Gastrocnemius medialis (tissue), 4 donors: ENCODE results near the gene PDLIM4. TPM values are rescaled to one million over a fixed set of nuclear protein-coding genes. Genes with fewer than 3 reads are reported as not detected.

ENCODE experiments used
- ATAC-seq, 2 donors: fragments of 150-250 bp; one replicate each; pipeline ENCODE4 v1.9.1; 2016
- DNase-seq, 2 donors: peaks; one replicate each; pipeline ENCODE4 v3.0.0-alpha.2; 2019
- H3K27ac ChIP-seq, 4 donors: fragments of 200-600 bp; sonication (generic); 1 replicate in 1 of 4; 2 replicates in 3 of 4; pipeline ENCODE4 v1.5.1; 2016 to 2018; ENCODE audit warnings: mild to moderate bottlenecking in 2 of 4, moderate library complexity in 1 of 4
- H3K27me3 ChIP-seq, 3 donors: fragments of 200-600 bp; sonication (generic) in 2 of 3; 1 replicate in 1 of 3; 2 replicates in 2 of 3; pipeline versions ENCODE4 v1.5.1 to v1.6.0; 2016 to 2019; ENCODE audit warnings: mild to moderate bottlenecking in 1 of 3, moderate library complexity in 1 of 3
- H3K36me3 ChIP-seq, 2 donors: fragments of 200-600 bp; sonication (generic) in 1 of 2; one replicate each; pipeline ENCODE4 v1.5.1; 2017 to 2018
- H3K4me1 ChIP-seq, 2 donors: fragments of 200-600 bp; sonication (generic) in 1 of 2; one replicate each; pipeline ENCODE4 v1.5.1; 2016 to 2017; ENCODE audit warnings: mild to moderate bottlenecking in 2 of 2
- H3K4me3 ChIP-seq, 4 donors: fragments of 200-600 bp; sonication (generic) in 3 of 4; 1 replicate in 1 of 4; 2 replicates in 3 of 4; pipeline ENCODE4 v1.5.1; 2016 to 2019; ENCODE audit warnings: mild to moderate bottlenecking in 2 of 4
- H3K9me3 ChIP-seq, 3 donors: fragments of 200-600 bp; sonication (generic) in 2 of 3; 1 replicate in 1 of 3; 2 replicates in 2 of 3; pipeline ENCODE4 v1.5.1; 2016 to 2019
- CTCF ChIP-seq, 5 experiments: fragments of 450-650 bp in 3 of 5; fragments of 200-600 bp in 2 of 5; sonication (generic) in 2 of 5; IDR thresholded peaks in 4 of 5; conservative IDR thresholded peaks in 1 of 5; 1 replicate in 4 of 5; 2 replicates in 1 of 5; pipeline ENCODE4 v1.5.1; 2016 to 2019; ENCODE audit warnings: antibody characterized with exemption in 5 of 5, mild to moderate bottlenecking in 3 of 5, moderate library complexity in 3 of 5
- POLR2A ChIP-seq, 2 donors: fragments of 450-650 bp; IDR thresholded peaks; one replicate each; pipeline ENCODE4 v1.6.1; 2017; ENCODE audit warnings: antibody characterized with exemption in 2 of 2, mild to moderate bottlenecking in 2 of 2, moderate library complexity in 2 of 2
- in situ Hi-C, 4 donors: fragments of 200-750 bp; cut with MboI; loops; one replicate each; pipeline versions ENCODE4 v1.15.0 to v1.8.0; 2017; ENCODE audit warnings: low sequenced_read_pairs in 4 of 4
- intact Hi-C: fragments of 100-400 bp; cut with DNase I; formaldehyde crosslinking; loops from one replicate; pipeline ENCODE4 v1.15.1; 2023; ENCODE audit warnings: low total_unique reads
- total RNA-seq, 4 donors: library from RNA; depleted of rRNA; stranded (reverse); fragments of >200 nt; gene quantifications; one replicate each; pipeline versions ENCODE4 v1.1.0 to v1.2.3, GENCODE V29; 2016

The PDLIM4 gene
- total RNA-seq, 4 donors from 2014 or later = 0.66 to 8.0 (median 5.3) TPM

- in situ Hi-C loops = loop anchor here in 1 of 4 donors (25.0 kb wide), 1 partner anchor 256 kb away; no protein-coding TSS in a partner anchor
- Histone ChIP-seq H3K27ac (no peak overlapping the region), H3K4me1 (peaks cover 13 to 14% of the 10 kb centered on the region in 2 donors), H3K9me3 (no peaks in the 10 kb centered on the region), H3K27me3 (peaks cover 0 to 6% (median 0%) of the 10 kb centered on the region in 3 donors), H3K4me3 (no peak overlapping the region), H3K36me3 (no peaks in the 10 kb centered on the region)
- TF ChIP-seq CTCF (IDR thresholded peaks at IDR 0.05 in 4 of 5, conservative IDR thresholded peaks at IDR 0.05 in 1 of 5) = no peak
- no peak for TF ChIP-seq POLR2A (IDR thresholded peaks at IDR 0.05)
- ATAC-seq = no peak
- DNase-seq = no peak
- intact Hi-C loops = no loop called here
Measured at GRCh38 chr5:132256086-132256782, 1.3 kb upstream of the PDLIM4 start.

- peaks cover 0 to 6% (median 0%) of the 10 kb centered on the region in 3 donors for H3K27me3 ChIP-seq
- peaks cover 13 to 14% of the 10 kb centered on the region in 2 donors for H3K4me1 ChIP-seq
- no peaks in the 10 kb centered on the region for H3K9me3 ChIP-seq
- intact Hi-C loops (no loop called here), in situ Hi-C loops (loop anchor here in 1 of 4 donors (25.0 kb wide), 1 partner anchor 256 kb away; no protein-coding TSS in a partner anchor)
- peak overlapping the region in 1 of 4 donors; percentile 61 for H3K4me3 ChIP-seq
- DNase-seq (no peak), ATAC-seq (no peak)
- TF ChIP-seq POLR2A (IDR thresholded peaks at IDR 0.05) = no peak
- no peak for TF ChIP-seq CTCF (IDR thresholded peaks at IDR 0.05 in 4 of 5, conservative IDR thresholded peaks at IDR 0.05 in 1 of 5)
- H3K27ac ChIP-seq = peak overlapping the region in 3 of 4 donors; percentile 64 to 79 (median 75)
- no peaks in the 10 kb centered on the region for H3K36me3 ChIP-seq
Measured at GRCh38 chr5:132256783-132257130, 739 bp upstream of the PDLIM4 start.

GRCh38 chr5:132258102-132259068 lies 889 bp downstream of the PDLIM4 start:
- Histone ChIP-seq H3K27ac (peak overlapping the region; percentile 75 to 79 (median 76)), H3K4me1 (peaks cover 13 to 14% of the 10 kb centered on the region in 2 donors), H3K27me3 (peaks cover 0 to 6% (median 0%) of the 10 kb centered on the region in 3 donors), H3K36me3 (no peaks in the 10 kb centered on the region), H3K9me3 (no peaks in the 10 kb centered on the region), H3K4me3 (peak overlapping the region; percentile 54 to 62 (median 60))
- intact Hi-C loops = loop anchor here (2.0 kb wide), 1 partner anchor 34 kb away; no protein-coding TSS in a partner anchor
- in situ Hi-C loops = loop anchor here in 1 of 4 donors (25.0 kb wide), 1 partner anchor 254 kb away; no protein-coding TSS in a partner anchor
- peak; percentile 37 to 38 for ATAC-seq
- peak in 1 of 2 donors; percentile 13 for DNase-seq
- no peak for TF ChIP-seq CTCF (IDR thresholded peaks at IDR 0.05 in 4 of 5, conservative IDR thresholded peaks at IDR 0.05 in 1 of 5)
- no peak for TF ChIP-seq POLR2A (IDR thresholded peaks at IDR 0.05)

- Histone ChIP-seq H3K4me3 (peak overlapping the region; percentile 34 to 61 (median 56)), H3K27ac (peak overlapping the region; percentile 75 to 79 (median 76)), H3K36me3 (no peaks in the 10 kb centered on the region), H3K9me3 (no peaks in the 10 kb centered on the region), H3K27me3 (peaks cover 0 to 6% (median 0%) of the 10 kb centered on the region in 3 donors), H3K4me1 (peaks cover 13 to 14% of the 10 kb centered on the region in 2 donors)
- intact Hi-C loops (loop anchor here (2.0 kb wide), 1 partner anchor 34 kb away; no protein-coding TSS in a partner anchor), in situ Hi-C loops (loop anchor here in 1 of 4 donors (25.0 kb wide), 1 partner anchor 253 kb away; no protein-coding TSS in a partner anchor)
- ATAC-seq (peak in 1 of 2 donors; percentile 29), DNase-seq (peak in 1 of 2 donors; percentile 47)
- peak in 1 of 2 donors; percentile 31 for TF ChIP-seq POLR2A (IDR thresholded peaks at IDR 0.05)
- TF ChIP-seq CTCF (IDR thresholded peaks at IDR 0.05 in 4 of 5, conservative IDR thresholded peaks at IDR 0.05 in 1 of 5) = no peak
Measured at GRCh38 chr5:132259069-132259851, 1.8 kb downstream of the PDLIM4 start.
